HG03521 (cell line): ENCODE data around the gene CRTC3.
"Not testable (repeated sequence)": the region's sequence is repeated elsewhere in the genome, so short reads cannot be mapped to it uniquely, and the experiment has no call there.

Experiments used
- ATAC-seq: cut with Tn5 transposase; IDR thresholded peaks from one replicate; pipeline ENCODE4 v1.9.1; 2021; ENCODE audit warnings: mild to moderate bottlenecking, moderate library complexity; ENCODE audit not compliant: unreplicated experiment

Gene CRTC3

GRCh38 chr15:90618330-90619125 lies 88.8 kb downstream of the CRTC3 start:
- no peak for ATAC-seq

- ATAC-seq, result no peak
These were observed 89.7 kb downstream of the CRTC3 start for GRCh38 chr15:90619468-90619867.

GRCh38 chr15:90619939-90620338 lies 90.2 kb downstream of the CRTC3 start:
- ATAC-seq, result no peak

GRCh38 chr15:90620379-90621067 lies 90.8 kb downstream of the CRTC3 start:
- no peak for ATAC-seq

- ATAC-seq, result no peak
These were observed 94.1 kb downstream of the CRTC3 start for GRCh38 chr15:90623854-90624253.

GRCh38 chr15:90624278-90624981 lies 94.7 kb downstream of the CRTC3 start:
- no peak for ATAC-seq

GRCh38 chr15:90625037-90625436 lies 95.3 kb downstream of the CRTC3 start:
- ATAC-seq, result no peak

- ATAC-seq, result no peak
These were observed 99.5 kb downstream of the CRTC3 start for GRCh38 chr15:90629217-90629616.

- no peak for ATAC-seq
These were observed 103.6 kb downstream of the CRTC3 start for GRCh38 chr15:90633360-90633759.

GRCh38 chr15:90636993-90637392 lies 107.3 kb downstream of the CRTC3 start:
- ATAC-seq, result not testable (repeated sequence)

GRCh38 chr15:90637693-90638092 lies 108.0 kb downstream of the CRTC3 start:
- ATAC-seq, result no peak

GRCh38 chr15:90638201-90638691 lies 108.5 kb downstream of the CRTC3 start:
- ATAC-seq, result no peak

GRCh38 chr15:90638963-90639362 lies 109.2 kb downstream of the CRTC3 start:
- no peak for ATAC-seq

GRCh38 chr15:90640862-90641261 lies 111.1 kb downstream of the CRTC3 start:
- ATAC-seq, result no peak

- no peak for ATAC-seq
These were observed 112.1 kb downstream of the CRTC3 start for GRCh38 chr15:90641581-90642463.

GRCh38 chr15:90642464-90643300 lies 113.0 kb downstream of the CRTC3 start:
- ATAC-seq, result no peak

- ATAC-seq, result no peak
These were observed 113.5 kb downstream of the CRTC3 start for GRCh38 chr15:90643301-90643632.

GRCh38 chr15:90644526-90644925 lies 114.8 kb downstream of the CRTC3 start:
- ATAC-seq, result no peak

GRCh38 chr15:90644952-90645725 lies 115.4 kb downstream of the CRTC3 start:
- ATAC-seq, result no peak
